OCI-LY1 (cell line): ENCODE measurements around the gene C14orf180.
"Not testable (repeated sequence)": the region's sequence is repeated elsewhere in the genome, so short reads cannot be mapped to it uniquely, and the experiment has no call there.

Experiments used
- H2AFZ ChIP-seq: fragments of 200-600 bp; sonication (generic), shearing (Covaris generic); 2 replicates; pipeline ENCODE4 v1.6.0; 2014; ENCODE audit warnings: antibody characterized with exemption, mild to moderate bottlenecking, low read length
- H3F3A ChIP-seq: fragments of 200-600 bp; sonication (generic), shearing (Covaris generic); 2 replicates; pipeline ENCODE4 v1.6.0; 2014; ENCODE audit warnings: mild to moderate bottlenecking, antibody characterized with exemption, low read length, moderate library complexity; ENCODE audit not compliant: insufficient read depth
- H3K27ac ChIP-seq: fragments of 200-600 bp; sonication (generic); 2 replicates; pipeline ENCODE4 v1.5.1; 2014; ENCODE audit warnings: low read length, mixed run types, mild to moderate bottlenecking, low read depth; ENCODE audit not compliant: poor library complexity, severe bottlenecking
- H3K27me3 ChIP-seq: fragments of 200-600 bp; sonication (generic); 2 replicates; pipeline ENCODE4 v1.6.0; 2014; ENCODE audit warnings: antibody characterized with exemption, mild to moderate bottlenecking, low read length, moderate library complexity; ENCODE audit not compliant: insufficient read depth
- H3K36me3 ChIP-seq: fragments of 200-600 bp; sonication (generic); 2 replicates; pipeline ENCODE4 v1.6.1; 2014; ENCODE audit warnings: mild to moderate bottlenecking, antibody characterized with exemption, low read length, moderate library complexity, mixed read lengths; ENCODE audit not compliant: insufficient read depth
- H3K4me1 ChIP-seq: fragments of 200-600 bp; sonication (generic); 2 replicates; pipeline ENCODE4 v1.5.1; 2014; ENCODE audit warnings: mild to moderate bottlenecking, low read length, moderate library complexity; ENCODE audit not compliant: insufficient read depth, severe bottlenecking
- H3K4me2 ChIP-seq: fragments of 200-600 bp; sonication (generic), shearing (Covaris generic); 2 replicates; pipeline ENCODE4 v1.6.1; 2014; ENCODE audit warnings: low read length
- H3K4me3 ChIP-seq: fragments of 200-600 bp; sonication (generic); 2 replicates; pipeline ENCODE4 v1.5.1; 2014; ENCODE audit warnings: low read length, low read depth, mild to moderate bottlenecking, mixed read lengths; ENCODE audit not compliant: poor library complexity, severe bottlenecking
- H3K79me2 ChIP-seq: fragments of 200-600 bp; shearing (Covaris generic); 2 replicates; pipeline ENCODE4 v1.6.1; 2016; ENCODE audit warnings: mixed run types, low read length, mixed read lengths; ENCODE audit not compliant: insufficient read depth
- H3K9ac ChIP-seq: fragments of 200-600 bp; sonication (generic), shearing (Covaris generic); 2 replicates; pipeline ENCODE4 v1.6.1; 2014; ENCODE audit warnings: mild to moderate bottlenecking, low read length, mixed read lengths
- H3K9me2 ChIP-seq: fragments of 200-600 bp; sonication (generic), shearing (Covaris generic); 2 replicates; pipeline ENCODE4 v1.6.1; 2014; ENCODE audit warnings: low read depth, mild to moderate bottlenecking, low read length, mixed read lengths
- H3K9me3 ChIP-seq: fragments of 200-600 bp; shearing (Covaris generic); 2 replicates; pipeline ENCODE4 v1.6.1; 2014; ENCODE audit warnings: low read length, mixed read lengths
- H4K20me1 ChIP-seq: fragments of 200-600 bp; sonication (generic), shearing (Covaris generic); 2 replicates; pipeline ENCODE4 v1.6.0; 2016; ENCODE audit warnings: mild to moderate bottlenecking, low read length; ENCODE audit not compliant: insufficient read depth
- EZH2 ChIP-seq: fragments of 200-600 bp; sonication (generic), shearing (Covaris generic); IDR thresholded peaks from 2 replicates; pipeline ENCODE4 v1.8.0; 2017; ENCODE audit warnings: borderline replicate concordance, mixed run types, mild to moderate bottlenecking, antibody characterized with exemption, low read length, moderate library complexity, mixed read lengths
- TF ChIP-seq, protein P1 (sequence below): fragments of 200-600 bp; sonication (generic), shearing (Covaris generic); IDR thresholded peaks from 2 replicates; pipeline ENCODE4 v1.5.1; 2017; ENCODE audit warnings: mild to moderate bottlenecking, antibody characterized with exemption, low read length, moderate library complexity, mixed read lengths

C14orf180 gene

DNA sequence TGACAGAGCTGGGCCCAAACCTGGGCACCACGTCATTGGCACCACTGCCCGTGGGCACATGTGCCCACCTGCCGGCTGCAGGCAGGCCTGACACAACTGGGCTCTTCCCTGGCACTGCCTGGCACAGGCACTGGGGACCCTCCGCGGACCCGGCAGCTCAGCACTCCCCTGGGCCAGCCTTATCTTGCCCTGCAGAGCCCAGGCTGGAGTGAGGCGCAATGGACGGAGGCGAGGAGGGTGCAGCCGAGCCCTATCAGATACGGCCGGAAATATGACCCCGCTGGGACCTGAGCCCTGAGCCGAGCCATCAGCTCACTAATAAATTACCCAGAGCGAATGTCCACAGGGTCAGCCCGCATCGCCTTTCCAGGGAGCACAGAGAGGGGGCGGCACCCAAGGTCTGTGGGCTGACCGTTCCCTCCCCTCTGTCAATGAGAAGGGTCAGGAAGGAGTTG lies 1.7 kb upstream of the C14orf180 start:
- no peaks in the 10 kb centered on the region for H3K4me1 ChIP-seq
- no peak overlapping the region for H3K4me3 ChIP-seq
- H3K27ac ChIP-seq = no peak overlapping the region
- no peak for TF ChIP-seq EZH2
- TF ChIP-seq, protein P1, sequence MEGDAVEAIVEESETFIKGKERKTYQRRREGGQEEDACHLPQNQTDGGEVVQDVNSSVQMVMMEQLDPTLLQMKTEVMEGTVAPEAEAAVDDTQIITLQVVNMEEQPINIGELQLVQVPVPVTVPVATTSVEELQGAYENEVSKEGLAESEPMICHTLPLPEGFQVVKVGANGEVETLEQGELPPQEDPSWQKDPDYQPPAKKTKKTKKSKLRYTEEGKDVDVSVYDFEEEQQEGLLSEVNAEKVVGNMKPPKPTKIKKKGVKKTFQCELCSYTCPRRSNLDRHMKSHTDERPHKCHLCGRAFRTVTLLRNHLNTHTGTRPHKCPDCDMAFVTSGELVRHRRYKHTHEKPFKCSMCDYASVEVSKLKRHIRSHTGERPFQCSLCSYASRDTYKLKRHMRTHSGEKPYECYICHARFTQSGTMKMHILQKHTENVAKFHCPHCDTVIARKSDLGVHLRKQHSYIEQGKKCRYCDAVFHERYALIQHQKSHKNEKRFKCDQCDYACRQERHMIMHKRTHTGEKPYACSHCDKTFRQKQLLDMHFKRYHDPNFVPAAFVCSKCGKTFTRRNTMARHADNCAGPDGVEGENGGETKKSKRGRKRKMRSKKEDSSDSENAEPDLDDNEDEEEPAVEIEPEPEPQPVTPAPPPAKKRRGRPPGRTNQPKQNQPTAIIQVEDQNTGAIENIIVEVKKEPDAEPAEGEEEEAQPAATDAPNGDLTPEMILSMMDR = no peak
- no peaks in the 10 kb centered on the region for H3F3A ChIP-seq
- no peaks in the 10 kb centered on the region for H3K36me3 ChIP-seq
- no peak overlapping the region for H3K9ac ChIP-seq
- H3K27me3 ChIP-seq = 0 out of 2 replicates have a peak, but pooled peaks cover 6% of the 10 kb centered on the region
- no peak overlapping the region for H2AFZ ChIP-seq
- H3K9me2 ChIP-seq = no peaks in the 10 kb centered on the region
- H3K9me3 ChIP-seq = no peaks in the 10 kb centered on the region
- no peaks in the 10 kb centered on the region for H3K79me2 ChIP-seq
- H4K20me1 ChIP-seq = no peaks in the 10 kb centered on the region
- H3K4me2 ChIP-seq = no peak overlapping the region

GRCh38 chr14:104578321-104578720 lies 1.2 kb upstream of the C14orf180 start:
- Histone ChIP-seq H3K9me3 (no peaks in the 10 kb centered on the region), H4K20me1 (no peaks in the 10 kb centered on the region), H2AFZ (no peak overlapping the region), H3F3A (no peaks in the 10 kb centered on the region), H3K27ac (no peak overlapping the region), H3K4me1 (no peaks in the 10 kb centered on the region), H3K9me2 (no peaks in the 10 kb centered on the region), H3K4me3 (no peak overlapping the region), H3K4me2 (no peak overlapping the region), H3K9ac (no peak overlapping the region), H3K27me3 (peaks cover 5% of the 10 kb centered on the region; the same call in 1 of the 2 replicates), H3K36me3 (no peaks in the 10 kb centered on the region), H3K79me2 (no peaks in the 10 kb centered on the region)
- TF ChIP-seq EZH2 = no peak
- TF ChIP-seq, protein P1 = no peak

GRCh38 chr14:104579939-104580338 lies 375 bp downstream of the C14orf180 start:
- H3K27ac ChIP-seq, H3K4me1 ChIP-seq, H3K9ac ChIP-seq, H3F3A ChIP-seq, H3K79me2 ChIP-seq, H3K36me3 ChIP-seq, H3K4me2 ChIP-seq, H2AFZ ChIP-seq, H3K4me3 ChIP-seq, H3K27me3 ChIP-seq, H3K9me2 ChIP-seq, H4K20me1 ChIP-seq, H3K9me3 ChIP-seq: not testable (repeated sequence)

DNA sequence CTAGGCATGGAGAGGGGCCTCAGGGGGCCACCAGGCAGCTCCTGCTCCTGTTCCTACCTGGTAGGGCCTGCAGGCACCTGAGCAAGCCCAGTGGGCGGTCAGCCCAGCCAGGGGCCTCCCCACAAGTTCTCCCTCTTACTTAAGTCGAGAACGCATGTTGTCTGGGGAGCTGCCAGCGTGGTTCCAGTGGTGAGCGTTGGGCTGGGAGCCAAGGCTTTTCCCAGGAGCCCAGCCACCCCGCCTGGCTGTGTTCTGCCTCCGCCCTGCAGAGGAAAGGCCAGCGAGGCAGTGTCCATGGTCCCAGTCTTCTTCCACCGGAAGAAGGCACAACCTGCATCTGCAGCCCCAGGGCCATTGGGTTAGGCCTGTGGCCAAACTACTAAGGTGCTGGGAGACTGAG lies 1.4 kb downstream of the C14orf180 start:
- no peak overlapping the region for H3K27ac ChIP-seq
- no peaks in the 10 kb centered on the region for H4K20me1 ChIP-seq
- no peaks in the 10 kb centered on the region for H3K4me1 ChIP-seq
- H3K79me2 ChIP-seq = no peaks in the 10 kb centered on the region
- no peaks in the 10 kb centered on the region for H3K9me2 ChIP-seq
- peaks cover 8% of the 10 kb centered on the region; the same call in 1 of the 2 replicates for H3K27me3 ChIP-seq
- no peak overlapping the region for H3K4me3 ChIP-seq
- no peak overlapping the region for H3K9ac ChIP-seq
- no peaks in the 10 kb centered on the region for H3K9me3 ChIP-seq
- no peak overlapping the region for H2AFZ ChIP-seq
- TF ChIP-seq, protein P1 = no peak
- TF ChIP-seq EZH2 = no peak
- H3K4me2 ChIP-seq = no peak overlapping the region
- no peaks in the 10 kb centered on the region for H3K36me3 ChIP-seq
- H3F3A ChIP-seq = no peaks in the 10 kb centered on the region
